Liver (tissue), 3 donors: ENCODE measurements around the gene SCUBE3.

ENCODE experiments used
- EGR1 ChIP-seq, 2 donors: IDR thresholded peaks; 2 replicates each; pipeline ENCODE4 v1.6.1; 2016 to 2018; ENCODE audit warnings: antibody characterized with exemption in 2 of 2, low read depth in 2 of 2
- TF ChIP-seq, protein P1 (sequence below): IDR thresholded peaks from 2 replicates; pipeline ENCODE4 v1.6.1; 2016; ENCODE audit warnings: antibody characterized with exemption
- TF ChIP-seq, protein P2 (sequence below): IDR thresholded peaks from 2 replicates; pipeline ENCODE4 v1.6.1; 2016; ENCODE audit warnings: antibody characterized with exemption
- TF ChIP-seq, protein P3 (sequence below): IDR thresholded peaks from 2 replicates; pipeline ENCODE4 v1.6.1; 2016; ENCODE audit warnings: antibody characterized with exemption
- TF ChIP-seq, protein P4 (sequence below): fragments of 150-350 bp; IDR thresholded peaks from 2 replicates; pipeline ENCODE4 v1.5.1; 2017; ENCODE audit warnings: improper control_type of control experiment, low read depth, low read length; ENCODE audit not compliant: missing input control
- donor health status: healthy.
- donor health status: healthy.

DNA sequence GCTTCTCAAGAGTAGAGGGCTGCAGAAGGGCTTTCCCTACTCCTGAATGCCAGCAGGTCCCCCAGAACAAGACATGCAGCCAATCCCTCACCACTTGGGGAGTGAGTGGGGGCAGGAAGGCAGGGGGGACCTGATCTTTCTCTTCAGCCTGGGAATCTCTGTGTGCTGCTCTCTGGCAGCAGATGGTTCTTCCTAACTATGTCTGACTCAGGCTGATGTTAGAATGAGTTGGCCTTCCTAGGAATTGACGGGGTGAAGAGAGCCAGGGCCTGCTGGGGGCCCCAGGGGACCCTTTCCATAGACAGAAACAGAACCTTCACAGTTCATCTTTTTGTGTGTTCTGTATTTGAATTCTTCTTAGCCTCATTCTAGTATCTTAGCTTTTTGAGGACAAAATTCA lies 43.6 kb upstream of the SCUBE3 start:
- TF ChIP-seq, protein P1, sequence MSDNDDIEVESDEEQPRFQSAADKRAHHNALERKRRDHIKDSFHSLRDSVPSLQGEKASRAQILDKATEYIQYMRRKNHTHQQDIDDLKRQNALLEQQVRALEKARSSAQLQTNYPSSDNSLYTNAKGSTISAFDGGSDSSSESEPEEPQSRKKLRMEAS, result no peak
- no peak for TF ChIP-seq EGR1 (IDR thresholded peaks at IDR 0.05; ENCODE audit: low read depth in 2 of 2)
- TF ChIP-seq, protein P2, sequence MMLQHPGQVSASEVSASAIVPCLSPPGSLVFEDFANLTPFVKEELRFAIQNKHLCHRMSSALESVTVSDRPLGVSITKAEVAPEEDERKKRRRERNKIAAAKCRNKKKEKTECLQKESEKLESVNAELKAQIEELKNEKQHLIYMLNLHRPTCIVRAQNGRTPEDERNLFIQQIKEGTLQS, result no peak
- TF ChIP-seq, protein P3, sequence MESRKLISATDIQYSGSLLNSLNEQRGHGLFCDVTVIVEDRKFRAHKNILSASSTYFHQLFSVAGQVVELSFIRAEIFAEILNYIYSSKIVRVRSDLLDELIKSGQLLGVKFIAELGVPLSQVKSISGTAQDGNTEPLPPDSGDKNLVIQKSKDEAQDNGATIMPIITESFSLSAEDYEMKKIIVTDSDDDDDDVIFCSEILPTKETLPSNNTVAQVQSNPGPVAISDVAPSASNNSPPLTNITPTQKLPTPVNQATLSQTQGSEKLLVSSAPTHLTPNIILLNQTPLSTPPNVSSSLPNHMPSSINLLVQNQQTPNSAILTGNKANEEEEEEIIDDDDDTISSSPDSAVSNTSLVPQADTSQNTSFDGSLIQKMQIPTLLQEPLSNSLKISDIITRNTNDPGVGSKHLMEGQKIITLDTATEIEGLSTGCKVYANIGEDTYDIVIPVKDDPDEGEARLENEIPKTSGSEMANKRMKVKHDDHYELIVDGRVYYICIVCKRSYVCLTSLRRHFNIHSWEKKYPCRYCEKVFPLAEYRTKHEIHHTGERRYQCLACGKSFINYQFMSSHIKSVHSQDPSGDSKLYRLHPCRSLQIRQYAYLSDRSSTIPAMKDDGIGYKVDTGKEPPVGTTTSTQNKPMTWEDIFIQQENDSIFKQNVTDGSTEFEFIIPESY, result no peak
- TF ChIP-seq, protein P4, sequence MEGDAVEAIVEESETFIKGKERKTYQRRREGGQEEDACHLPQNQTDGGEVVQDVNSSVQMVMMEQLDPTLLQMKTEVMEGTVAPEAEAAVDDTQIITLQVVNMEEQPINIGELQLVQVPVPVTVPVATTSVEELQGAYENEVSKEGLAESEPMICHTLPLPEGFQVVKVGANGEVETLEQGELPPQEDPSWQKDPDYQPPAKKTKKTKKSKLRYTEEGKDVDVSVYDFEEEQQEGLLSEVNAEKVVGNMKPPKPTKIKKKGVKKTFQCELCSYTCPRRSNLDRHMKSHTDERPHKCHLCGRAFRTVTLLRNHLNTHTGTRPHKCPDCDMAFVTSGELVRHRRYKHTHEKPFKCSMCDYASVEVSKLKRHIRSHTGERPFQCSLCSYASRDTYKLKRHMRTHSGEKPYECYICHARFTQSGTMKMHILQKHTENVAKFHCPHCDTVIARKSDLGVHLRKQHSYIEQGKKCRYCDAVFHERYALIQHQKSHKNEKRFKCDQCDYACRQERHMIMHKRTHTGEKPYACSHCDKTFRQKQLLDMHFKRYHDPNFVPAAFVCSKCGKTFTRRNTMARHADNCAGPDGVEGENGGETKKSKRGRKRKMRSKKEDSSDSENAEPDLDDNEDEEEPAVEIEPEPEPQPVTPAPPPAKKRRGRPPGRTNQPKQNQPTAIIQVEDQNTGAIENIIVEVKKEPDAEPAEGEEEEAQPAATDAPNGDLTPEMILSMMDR, result no peak
